Liver (tissue), 3 donors: ENCODE results near the gene GTF3C6.

Experiments used
- CTCF ChIP-seq: fragments of 150-350 bp; IDR thresholded peaks from 2 replicates; pipeline ENCODE4 v1.5.1; 2017; ENCODE audit warnings: improper control_type of control experiment, low read depth, low read length; ENCODE audit not compliant: missing input control
- JUND ChIP-seq, 2 donors: IDR thresholded peaks; 2 replicates each; pipeline ENCODE4 v1.6.1; 2016; ENCODE audit warnings: antibody characterized with exemption in 2 of 2
- REST ChIP-seq: IDR thresholded peaks from 2 replicates; pipeline ENCODE4 v1.6.1; 2016; ENCODE audit warnings: antibody characterized with exemption, mild to moderate bottlenecking
- TF ChIP-seq, protein P1 (sequence below): IDR thresholded peaks from 2 replicates; pipeline ENCODE4 v1.6.1; 2016; ENCODE audit warnings: antibody characterized with exemption
- donor health status: healthy.
- donor health status: healthy.

DNA sequence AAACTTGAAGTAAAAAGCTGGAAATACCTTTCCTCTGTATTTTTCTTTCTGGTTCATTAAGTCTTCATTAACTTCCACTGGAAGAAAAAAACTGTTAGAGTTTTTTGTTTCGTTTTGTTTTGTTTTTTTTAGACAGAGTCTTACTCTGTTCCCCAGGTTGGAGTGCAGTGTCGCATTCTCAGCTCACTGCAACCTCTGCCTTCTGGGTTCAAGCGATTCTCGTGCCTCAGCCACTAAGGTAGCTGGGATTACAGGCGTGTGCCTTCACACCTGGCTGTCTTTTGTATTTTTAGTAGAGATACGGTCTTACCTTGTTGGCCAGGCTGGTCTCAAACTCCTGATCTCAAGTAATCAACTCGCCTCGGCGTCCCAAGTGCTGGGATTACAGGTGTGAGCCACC lies 38.2 kb downstream of the GTF3C6 start:
- no peak for TF ChIP-seq CTCF
- TF ChIP-seq, protein P1, sequence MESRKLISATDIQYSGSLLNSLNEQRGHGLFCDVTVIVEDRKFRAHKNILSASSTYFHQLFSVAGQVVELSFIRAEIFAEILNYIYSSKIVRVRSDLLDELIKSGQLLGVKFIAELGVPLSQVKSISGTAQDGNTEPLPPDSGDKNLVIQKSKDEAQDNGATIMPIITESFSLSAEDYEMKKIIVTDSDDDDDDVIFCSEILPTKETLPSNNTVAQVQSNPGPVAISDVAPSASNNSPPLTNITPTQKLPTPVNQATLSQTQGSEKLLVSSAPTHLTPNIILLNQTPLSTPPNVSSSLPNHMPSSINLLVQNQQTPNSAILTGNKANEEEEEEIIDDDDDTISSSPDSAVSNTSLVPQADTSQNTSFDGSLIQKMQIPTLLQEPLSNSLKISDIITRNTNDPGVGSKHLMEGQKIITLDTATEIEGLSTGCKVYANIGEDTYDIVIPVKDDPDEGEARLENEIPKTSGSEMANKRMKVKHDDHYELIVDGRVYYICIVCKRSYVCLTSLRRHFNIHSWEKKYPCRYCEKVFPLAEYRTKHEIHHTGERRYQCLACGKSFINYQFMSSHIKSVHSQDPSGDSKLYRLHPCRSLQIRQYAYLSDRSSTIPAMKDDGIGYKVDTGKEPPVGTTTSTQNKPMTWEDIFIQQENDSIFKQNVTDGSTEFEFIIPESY, result no peak
- TF ChIP-seq REST, result no peak
- no peak for TF ChIP-seq JUND (IDR thresholded peaks at IDR 0.05)
